Dendritic cell treated with granulocyte-macrophage colony-stimulating factor and Interleukin-4, amounts not matched to agents 40 ng/mL and 50 ng/mL, for 4 days (primary cell): ENCODE measurements around the gene MASP2.
"Not testable (repeated sequence)": the region's sequence is repeated elsewhere in the genome, so short reads cannot be mapped to it uniquely, and the experiment has no call there.

Experiments used
- H3K27ac Mint-ChIP-seq: one replicate; pipeline ENCODE4 v1.8.0; 2022; ENCODE audit warnings: mild to moderate bottlenecking, mixed read lengths
- H3K27me3 Mint-ChIP-seq: one replicate; pipeline ENCODE4 v1.8.0; 2022; ENCODE audit warnings: mild to moderate bottlenecking, mixed read lengths
- H3K36me3 Mint-ChIP-seq: one replicate; pipeline ENCODE4 v1.8.0; 2022; ENCODE audit warnings: low read depth, mixed read lengths
- H3K4me1 Mint-ChIP-seq: one replicate; pipeline ENCODE4 v1.8.0; 2022; ENCODE audit warnings: low read depth, mixed read lengths
- H3K4me3 Mint-ChIP-seq: one replicate; pipeline ENCODE4 v1.8.0; 2022; ENCODE audit warnings: mild to moderate bottlenecking, moderate library complexity, mixed read lengths
- H3K9me3 Mint-ChIP-seq: one replicate; pipeline ENCODE4 v1.8.0; 2022; ENCODE audit warnings: mixed read lengths
- intact Hi-C: fragments of 100-400 bp; cut with micrococcal nuclease; formaldehyde crosslinking; loops from one replicate; pipeline ENCODE4 v1.15.0; 2022

MASP2 gene

DNA sequence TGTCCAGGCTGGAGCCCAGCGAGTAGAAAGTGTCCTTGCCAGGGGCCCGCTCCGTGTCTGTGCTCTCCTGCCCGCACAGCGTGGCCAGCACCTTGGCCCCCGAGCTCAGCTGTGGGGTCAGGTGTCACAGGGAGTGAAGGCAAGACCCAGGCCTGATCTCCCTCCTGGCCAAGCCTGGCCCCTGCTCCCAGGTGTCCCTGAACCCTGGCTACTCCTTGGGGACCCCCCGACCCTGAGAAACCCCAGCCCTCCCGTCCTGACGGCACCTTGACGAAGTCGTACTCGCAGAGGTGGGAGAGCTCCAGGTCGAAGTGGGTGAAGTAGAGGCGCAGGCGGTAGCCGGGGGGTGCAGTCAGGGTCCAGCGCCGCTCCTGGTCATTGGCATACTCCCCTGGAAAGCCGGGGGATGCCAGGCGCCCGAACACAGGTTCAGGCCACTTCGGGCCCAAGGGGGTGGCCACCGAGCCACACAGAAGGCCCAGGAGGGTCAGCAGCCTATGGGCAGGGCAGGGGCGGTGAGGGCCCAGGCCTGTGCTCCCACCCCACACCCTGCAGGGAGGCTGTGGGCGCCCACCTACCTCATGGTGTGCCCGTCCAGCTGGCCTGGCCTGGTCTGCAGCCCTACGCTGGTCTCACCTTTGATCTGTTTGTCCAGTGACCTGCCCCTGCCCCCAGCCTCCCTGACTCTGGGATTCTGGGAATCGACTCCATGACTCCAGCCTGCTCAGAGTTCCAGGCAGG is at the start of gene MASP2:
Gene MASP2 (minus strand): TSS at position 615 of the 741 bp plus-strand sequence. CDS start 32 bp downstream, at position 583.
- no peaks in the 10 kb centered on the region for H3K36me3 Mint-ChIP-seq
- no peak within 1 kb of the TSS for H3K4me3 Mint-ChIP-seq
- no peak within 1 kb of the TSS for H3K27ac Mint-ChIP-seq
- no peaks in the 10 kb centered on the region for H3K27me3 Mint-ChIP-seq
- no peaks in the 10 kb centered on the region for H3K9me3 Mint-ChIP-seq
- H3K4me1 Mint-ChIP-seq = peaks cover 3% of the 10 kb centered on the region
- intact Hi-C loops = no loop called here

GRCh38 chr1:11083784-11084183 is 36.7 kb upstream of the MASP2 start:
- H3K9me3 Mint-ChIP-seq, H3K4me1 Mint-ChIP-seq, H3K4me3 Mint-ChIP-seq, intact Hi-C loops, H3K27ac Mint-ChIP-seq, H3K27me3 Mint-ChIP-seq: not testable (repeated sequence)
- peaks cover 89% of the 10 kb centered on the region for H3K36me3 Mint-ChIP-seq

GRCh38 chr1:11080931-11081330 is 33.9 kb upstream of the MASP2 start:
- no peak overlapping the region for H3K27ac Mint-ChIP-seq
- no peaks in the 10 kb centered on the region for H3K9me3 Mint-ChIP-seq
- intact Hi-C loops = no loop called here
- H3K4me3 Mint-ChIP-seq = no peak overlapping the region
- H3K27me3 Mint-ChIP-seq = no peaks in the 10 kb centered on the region
- no peaks in the 10 kb centered on the region for H3K4me1 Mint-ChIP-seq
- H3K36me3 Mint-ChIP-seq = peaks cover 89% of the 10 kb centered on the region

DNA sequence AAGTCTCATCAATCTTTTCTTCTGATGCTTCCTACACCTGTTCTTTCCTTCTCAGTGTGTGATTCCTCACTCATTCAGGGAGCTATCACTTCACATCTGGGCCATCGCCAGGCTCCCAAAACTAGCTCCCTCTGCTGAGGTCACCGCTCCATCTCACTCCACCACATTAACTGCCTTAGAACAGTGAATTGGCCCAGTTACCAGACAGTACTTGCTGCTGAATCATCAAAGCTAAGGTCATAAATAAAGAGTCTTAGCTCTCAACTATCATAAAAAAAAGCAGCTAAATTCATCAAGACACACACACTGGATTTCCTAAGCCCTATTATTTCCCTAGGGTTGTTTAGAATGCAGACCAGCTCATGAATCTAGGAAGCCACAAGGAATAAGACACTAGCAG is 31.6 kb upstream of the MASP2 start:
- no peak overlapping the region for H3K4me3 Mint-ChIP-seq
- H3K36me3 Mint-ChIP-seq = peaks cover 96% of the 10 kb centered on the region
- no peaks in the 10 kb centered on the region for H3K27me3 Mint-ChIP-seq
- intact Hi-C loops = no loop called here
- H3K27ac Mint-ChIP-seq = no peak overlapping the region
- H3K9me3 Mint-ChIP-seq = no peaks in the 10 kb centered on the region
- no peaks in the 10 kb centered on the region for H3K4me1 Mint-ChIP-seq

GRCh38 chr1:11073398-11073797 is 26.4 kb upstream of the MASP2 start:
- H3K27ac Mint-ChIP-seq, H3K27me3 Mint-ChIP-seq, intact Hi-C loops, H3K4me3 Mint-ChIP-seq, H3K9me3 Mint-ChIP-seq, H3K4me1 Mint-ChIP-seq: not testable (repeated sequence)
- peaks cover 98% of the 10 kb centered on the region for H3K36me3 Mint-ChIP-seq

DNA sequence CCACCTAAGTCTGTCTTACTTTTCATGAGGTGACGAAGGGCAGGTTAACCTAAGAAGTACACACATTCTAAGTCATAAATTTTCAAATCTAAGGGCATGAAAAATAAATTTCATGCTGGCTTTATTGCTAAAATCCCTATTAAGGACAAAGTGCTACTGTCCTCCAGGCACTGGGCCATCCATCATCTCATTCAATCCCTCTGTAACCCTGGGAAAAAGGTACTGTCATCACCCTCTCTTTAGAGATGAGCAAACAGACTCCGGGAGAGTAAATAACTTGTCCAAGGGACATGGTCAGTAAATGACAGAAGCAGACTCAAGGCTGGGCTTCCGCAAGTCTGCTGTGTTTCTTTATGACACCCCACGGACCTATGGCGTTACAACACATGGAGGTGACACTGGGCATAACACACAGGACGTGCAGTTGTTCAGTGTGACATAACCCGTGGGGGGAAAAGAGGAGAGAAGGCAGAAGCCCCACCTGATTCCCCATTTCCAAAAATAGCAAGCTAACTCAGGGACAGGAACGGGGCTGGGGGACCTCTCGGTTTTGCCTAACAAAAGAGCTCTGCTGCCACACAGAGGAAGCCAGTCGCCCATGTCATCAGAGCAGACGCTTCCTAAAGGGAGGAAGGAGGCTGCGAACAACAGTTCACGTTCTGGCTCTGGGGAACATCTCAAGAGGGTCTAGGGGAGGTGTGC is 25.3 kb upstream of the MASP2 start:
- H3K27me3 Mint-ChIP-seq = no peaks in the 10 kb centered on the region
- H3K9me3 Mint-ChIP-seq = no peaks in the 10 kb centered on the region
- H3K36me3 Mint-ChIP-seq = peaks cover 98% of the 10 kb centered on the region
- no peak overlapping the region for H3K4me3 Mint-ChIP-seq
- intact Hi-C loops = no loop called here
- H3K4me1 Mint-ChIP-seq = no peaks in the 10 kb centered on the region
- no peak overlapping the region for H3K27ac Mint-ChIP-seq

- H3K27ac Mint-ChIP-seq = no peak overlapping the region
- no peak overlapping the region for H3K4me3 Mint-ChIP-seq
- no peaks in the 10 kb centered on the region for H3K27me3 Mint-ChIP-seq
- H3K36me3 Mint-ChIP-seq = peaks cover 98% of the 10 kb centered on the region
- intact Hi-C loops = no loop called here
- no peaks in the 10 kb centered on the region for H3K4me1 Mint-ChIP-seq
- no peaks in the 10 kb centered on the region for H3K9me3 Mint-ChIP-seq
These were observed 24.6 kb upstream of the MASP2 start for GRCh38 chr1:11071463-11072215.

DNA sequence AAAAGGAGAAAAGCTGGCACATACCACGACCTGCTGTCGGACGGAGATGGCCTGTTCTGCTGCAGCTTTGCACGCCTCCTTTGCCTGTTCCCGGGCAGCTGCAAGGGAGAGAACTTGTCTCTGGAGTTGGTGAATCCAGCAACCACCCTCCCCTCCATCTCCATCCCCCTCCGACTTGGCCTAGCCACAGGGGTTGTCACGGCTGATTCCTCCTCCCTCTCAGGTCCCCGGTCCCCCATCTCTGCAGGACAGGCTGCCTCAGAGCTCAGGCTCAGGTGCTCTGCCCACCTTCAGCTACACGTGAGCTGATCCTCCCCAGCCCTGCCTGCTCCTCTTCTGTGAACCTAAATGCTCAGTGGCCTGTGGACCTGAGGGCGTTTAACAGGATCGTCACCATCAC is 23.8 kb upstream of the MASP2 start:
- Mint-ChIP-seq H3K4me1 (no peaks in the 10 kb centered on the region), H3K27me3 (no peaks in the 10 kb centered on the region), H3K4me3 (no peak overlapping the region), H3K27ac (no peak overlapping the region), H3K9me3 (no peaks in the 10 kb centered on the region), H3K36me3 (peaks cover 98% of the 10 kb centered on the region)
- intact Hi-C loops = no loop called here

GRCh38 chr1:11068600-11069473 is 21.8 kb upstream of the MASP2 start:
- H3K4me1 Mint-ChIP-seq = no peaks in the 10 kb centered on the region
- no peaks in the 10 kb centered on the region for H3K27me3 Mint-ChIP-seq
- no peak overlapping the region for H3K27ac Mint-ChIP-seq
- no peaks in the 10 kb centered on the region for H3K9me3 Mint-ChIP-seq
- no peak overlapping the region for H3K4me3 Mint-ChIP-seq
- intact Hi-C loops = no loop called here
- H3K36me3 Mint-ChIP-seq = peaks cover 98% of the 10 kb centered on the region

DNA sequence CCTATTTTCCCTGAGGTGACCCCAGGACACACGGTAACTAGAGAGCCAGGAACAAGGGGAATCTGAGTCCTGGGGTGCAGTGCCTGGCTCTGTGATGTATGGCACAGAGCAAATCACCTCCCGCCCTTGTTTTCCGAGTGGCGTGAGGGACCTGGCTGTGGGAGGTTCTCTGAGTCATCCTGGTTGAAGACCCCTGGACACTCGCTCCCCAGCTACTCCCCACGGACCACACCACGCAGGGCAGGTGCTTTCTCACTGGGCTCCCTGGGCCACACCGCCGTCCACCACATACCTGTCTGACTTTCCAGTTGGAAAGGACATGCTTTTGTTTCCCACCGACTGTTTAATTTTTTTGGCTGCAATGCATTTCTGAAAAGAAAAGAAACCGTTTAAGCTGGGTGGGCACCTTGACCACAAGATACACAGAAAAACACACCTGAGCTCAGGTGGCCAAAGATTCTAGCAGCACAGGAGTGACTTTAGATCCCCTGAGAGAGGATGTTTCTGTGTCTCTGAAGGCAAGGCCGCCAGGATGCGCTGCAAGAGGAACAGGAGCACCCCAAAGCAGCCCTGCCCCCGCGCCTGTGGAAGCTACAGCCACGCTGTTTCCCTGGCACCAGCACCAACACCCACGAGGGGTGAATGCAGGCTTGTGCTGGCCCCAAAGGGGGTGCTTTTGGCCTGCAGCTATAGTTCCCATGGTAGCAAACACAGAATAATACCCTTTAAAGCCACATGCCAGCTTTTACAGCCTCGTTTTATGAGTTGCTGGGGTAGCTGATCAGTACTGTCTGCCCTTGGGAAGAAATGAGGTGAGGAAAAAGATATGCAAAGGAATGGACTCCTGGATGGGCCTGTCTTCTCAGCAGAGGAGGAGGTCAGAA is 20.9 kb upstream of the MASP2 start:
- H3K27ac Mint-ChIP-seq = no peak overlapping the region
- intact Hi-C loops = no loop called here
- H3K4me1 Mint-ChIP-seq = peaks cover 4% of the 10 kb centered on the region
- peaks cover 100% of the 10 kb centered on the region for H3K36me3 Mint-ChIP-seq
- H3K27me3 Mint-ChIP-seq = no peaks in the 10 kb centered on the region
- no peak overlapping the region for H3K4me3 Mint-ChIP-seq
- no peaks in the 10 kb centered on the region for H3K9me3 Mint-ChIP-seq

DNA sequence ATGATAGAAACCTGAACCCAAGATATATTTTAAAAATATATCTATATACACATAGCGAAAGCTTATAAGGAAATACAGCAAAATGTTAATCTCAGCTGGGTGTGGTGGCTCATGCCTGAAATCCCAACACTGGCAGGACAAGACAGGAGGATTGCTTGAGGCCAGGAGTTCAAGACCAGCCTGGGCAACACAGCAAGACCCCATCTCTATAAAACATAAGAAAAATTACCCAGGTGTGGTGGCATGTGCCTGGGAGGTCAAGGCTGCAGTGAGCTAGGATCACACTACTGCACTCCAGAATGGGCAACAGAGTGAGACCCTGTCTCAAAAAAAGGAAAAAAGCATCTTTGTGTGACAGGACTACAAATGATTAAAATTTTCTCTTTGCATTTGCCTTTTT is 18.8 kb upstream of the MASP2 start:
- intact Hi-C loops = no loop called here
- H3K9me3 Mint-ChIP-seq = no peaks in the 10 kb centered on the region
- H3K27me3 Mint-ChIP-seq = no peaks in the 10 kb centered on the region
- peaks cover 85% of the 10 kb centered on the region for H3K36me3 Mint-ChIP-seq
- no peak overlapping the region for H3K27ac Mint-ChIP-seq
- H3K4me1 Mint-ChIP-seq = peaks cover 10% of the 10 kb centered on the region
- H3K4me3 Mint-ChIP-seq = no peak overlapping the region

GRCh38 chr1:11064942-11065341 is 17.9 kb upstream of the MASP2 start:
- Mint-ChIP-seq H3K27me3 (no peaks in the 10 kb centered on the region), H3K4me1 (peaks cover 13% of the 10 kb centered on the region), H3K36me3 (peaks cover 82% of the 10 kb centered on the region), H3K9me3 (no peaks in the 10 kb centered on the region), H3K27ac (no peak overlapping the region), H3K4me3 (no peak overlapping the region)
- intact Hi-C loops = no loop called here
